Measurements from ENCODE around the gene MAD1L1.

The MAD1L1 gene

GRCh38 chr7:1946025-1946772 lies 286.5 kb downstream of the MAD1L1 start:
- DNase-seq = no peak

- no peak for DNase-seq
Observed at GRCh38 chr7:1945558-1945957, 287.2 kb downstream of the MAD1L1 start.

DNA sequence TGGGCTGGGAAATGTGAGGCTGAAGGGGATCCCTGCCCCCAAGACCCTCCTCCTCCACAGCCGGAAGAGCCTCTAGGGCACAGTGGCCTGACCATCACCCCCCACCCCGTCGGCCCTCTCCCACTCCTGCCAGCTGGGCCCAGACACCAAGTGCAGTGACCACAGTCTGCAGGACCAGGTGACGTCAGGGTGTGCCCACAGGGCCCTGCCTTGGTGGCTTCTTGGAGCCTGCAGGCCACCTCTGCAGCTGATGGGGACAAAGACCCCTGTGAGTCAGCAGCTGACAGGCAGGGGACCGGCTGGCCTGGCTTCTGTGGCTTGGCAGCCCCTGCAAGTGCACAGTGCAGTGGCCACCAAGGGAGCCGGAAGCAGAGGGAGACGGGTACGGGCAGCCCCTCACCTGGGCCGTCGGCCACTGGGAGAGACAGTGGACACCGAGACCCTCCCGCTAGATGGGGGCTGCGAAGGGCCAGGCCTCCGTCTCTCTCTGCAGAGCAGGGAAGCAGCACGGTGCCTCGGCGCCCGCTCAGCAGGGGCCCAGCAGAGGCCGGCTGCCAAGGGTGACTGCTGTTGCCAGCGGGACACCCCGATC lies 288.0 kb downstream of the MAD1L1 start:
- DNase-seq = no peak

DNA sequence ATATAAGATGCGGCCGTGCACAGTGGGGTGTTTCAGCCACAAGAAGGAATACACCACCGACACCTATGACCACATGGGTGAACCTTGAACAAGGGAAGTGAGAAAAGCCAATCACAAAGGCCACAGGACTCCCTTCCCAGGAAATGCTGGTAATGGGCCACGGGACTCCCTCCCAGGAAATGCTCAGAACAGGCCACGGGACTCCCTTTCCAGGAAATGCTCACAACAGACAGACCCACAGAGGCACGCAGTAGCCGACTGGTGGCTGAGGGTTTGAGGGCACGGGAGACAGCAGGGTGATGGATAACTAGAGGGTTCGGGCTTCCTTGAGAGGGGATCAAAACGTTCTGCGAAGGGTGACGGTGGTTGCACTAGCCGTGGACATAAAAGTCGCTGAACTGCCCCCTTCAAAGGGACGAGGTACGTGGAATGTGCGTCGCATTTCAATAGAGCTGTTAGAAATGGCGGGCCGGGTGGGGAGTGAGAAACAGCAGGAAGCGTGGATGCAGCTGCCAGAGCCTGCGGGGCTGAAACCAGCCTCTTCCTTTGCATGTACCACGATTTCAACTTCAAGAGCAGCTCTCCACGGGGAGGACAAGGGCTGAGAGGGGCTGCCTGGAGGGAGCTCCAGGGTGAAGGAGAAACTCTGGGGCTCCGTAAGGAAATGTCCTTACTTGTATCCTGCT lies 288.7 kb downstream of the MAD1L1 start:
- peak in 1 of 6 experiments; percentile 24 for DNase-seq

DNA sequence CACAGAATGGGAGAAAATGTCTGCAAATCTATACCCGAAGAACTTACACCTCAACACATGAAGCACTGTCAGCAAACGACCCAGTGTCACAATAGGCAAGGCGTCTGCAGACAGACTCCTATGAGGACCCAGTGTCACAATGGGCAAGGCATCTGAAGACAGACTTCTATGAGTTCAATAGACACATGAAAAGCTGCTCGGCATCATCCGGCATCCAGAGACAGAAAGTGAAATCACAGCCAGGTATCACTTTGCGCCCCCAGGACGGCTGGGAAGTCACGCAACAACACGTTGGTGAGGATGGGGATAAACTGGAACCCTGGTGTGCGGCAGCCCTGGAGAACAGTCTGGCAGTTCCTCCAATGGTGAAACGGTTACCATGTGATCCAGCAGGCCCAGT lies 289.4 kb downstream of the MAD1L1 start:
- DNase-seq = peak in 4 of 6 experiments; percentile 30 to 58 (median 53)

- DNase-seq = no peak
Observed at GRCh38 chr7:1942941-1943289, 289.8 kb downstream of the MAD1L1 start.

GRCh38 chr7:1942243-1942940 lies 290.4 kb downstream of the MAD1L1 start:
- DNase-seq = no peak

GRCh38 chr7:1941464-1942242 lies 291.1 kb downstream of the MAD1L1 start:
- DNase-seq = peak in 1 of 6 experiments; percentile 20

DNA sequence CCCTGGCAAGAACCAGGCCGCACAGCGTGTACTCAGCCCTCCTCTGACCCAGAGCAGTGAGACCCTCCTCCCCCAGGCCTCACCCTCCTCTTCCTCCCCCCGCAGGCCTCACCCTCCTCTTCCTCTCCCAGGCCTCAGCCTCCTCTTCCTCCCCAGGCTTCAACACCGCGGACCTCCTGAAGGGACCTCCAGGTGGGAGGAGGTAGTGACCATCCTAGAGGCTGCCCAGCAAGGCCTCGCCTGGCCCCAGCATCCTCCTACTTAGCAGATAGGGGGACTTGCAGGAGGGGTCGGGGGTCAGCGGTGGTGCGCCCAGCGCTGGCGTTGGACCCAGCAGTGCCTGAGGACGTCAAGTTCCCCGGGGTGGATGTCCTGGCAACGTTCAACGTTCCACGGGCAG lies 291.9 kb downstream of the MAD1L1 start:
- peak in 1 of 6 experiments; percentile 67 for DNase-seq

DNA sequence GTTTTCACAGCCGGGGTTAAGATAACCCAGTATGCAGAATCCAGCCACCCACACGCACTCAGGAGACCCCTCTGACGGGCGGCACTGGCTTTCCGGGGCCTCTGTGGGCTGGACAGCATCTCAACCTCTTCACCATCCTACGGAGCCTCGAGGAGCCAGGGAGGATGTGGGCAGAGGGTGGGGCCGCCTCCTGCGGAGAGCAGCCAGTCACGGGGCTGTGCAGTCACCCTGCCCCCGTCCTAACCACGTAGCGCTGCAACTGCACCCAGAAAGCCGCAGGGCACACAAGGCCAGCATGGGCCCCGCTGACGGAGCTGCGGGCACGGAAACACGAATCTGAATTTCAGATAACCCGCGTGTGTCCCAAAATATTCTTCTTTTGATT lies 292.4 kb downstream of the MAD1L1 start:
- peak; percentile 82 to 97 (median 91) for DNase-seq

DNA sequence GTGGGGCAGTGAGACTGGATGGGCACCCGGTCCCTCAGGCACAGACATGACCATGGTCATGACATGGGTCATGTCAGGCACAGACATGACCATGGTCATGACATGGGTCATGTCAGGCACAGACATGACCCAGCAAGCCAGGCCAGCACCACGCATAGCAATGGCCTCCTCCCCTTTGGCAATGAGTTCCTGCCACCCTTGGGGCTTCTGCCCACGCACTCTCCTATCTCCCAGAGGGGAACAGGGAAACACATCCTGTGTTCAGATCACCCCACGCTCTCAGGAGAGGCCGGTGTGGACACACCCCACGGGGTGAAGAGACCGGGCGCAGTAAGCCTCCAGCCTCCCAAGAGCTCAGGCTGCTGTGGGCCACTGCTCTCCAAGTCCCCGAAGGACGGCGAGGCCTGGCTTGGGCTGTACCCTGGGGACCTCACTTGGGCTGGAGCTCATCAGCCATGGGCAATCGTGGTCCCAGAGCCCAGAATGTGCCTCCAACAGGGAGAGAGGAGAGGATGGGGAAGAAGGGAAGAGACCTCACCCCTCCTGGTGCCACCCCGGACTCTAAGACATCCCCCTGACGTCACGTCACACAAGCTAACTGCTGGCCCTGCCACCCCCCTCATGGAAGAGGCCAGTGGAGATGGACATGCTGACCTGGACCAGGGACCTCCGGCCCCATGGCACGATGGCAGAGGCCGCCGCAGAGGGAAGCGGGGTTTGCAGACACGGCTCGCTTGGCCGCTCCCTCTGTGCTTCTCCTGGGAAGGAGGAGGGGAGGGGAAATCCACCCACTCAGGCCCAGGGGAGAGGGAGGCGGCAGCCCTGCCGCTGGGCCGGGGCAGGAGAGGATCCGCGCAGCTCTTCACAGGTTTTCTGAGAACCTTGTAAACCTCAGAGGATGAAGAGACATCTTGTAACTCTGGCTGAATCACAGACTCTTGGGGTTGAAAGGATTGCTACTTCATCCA lies 293.0 kb downstream of the MAD1L1 start:
- DNase-seq = peak; percentile 38 to 79 (median 54)

DNA sequence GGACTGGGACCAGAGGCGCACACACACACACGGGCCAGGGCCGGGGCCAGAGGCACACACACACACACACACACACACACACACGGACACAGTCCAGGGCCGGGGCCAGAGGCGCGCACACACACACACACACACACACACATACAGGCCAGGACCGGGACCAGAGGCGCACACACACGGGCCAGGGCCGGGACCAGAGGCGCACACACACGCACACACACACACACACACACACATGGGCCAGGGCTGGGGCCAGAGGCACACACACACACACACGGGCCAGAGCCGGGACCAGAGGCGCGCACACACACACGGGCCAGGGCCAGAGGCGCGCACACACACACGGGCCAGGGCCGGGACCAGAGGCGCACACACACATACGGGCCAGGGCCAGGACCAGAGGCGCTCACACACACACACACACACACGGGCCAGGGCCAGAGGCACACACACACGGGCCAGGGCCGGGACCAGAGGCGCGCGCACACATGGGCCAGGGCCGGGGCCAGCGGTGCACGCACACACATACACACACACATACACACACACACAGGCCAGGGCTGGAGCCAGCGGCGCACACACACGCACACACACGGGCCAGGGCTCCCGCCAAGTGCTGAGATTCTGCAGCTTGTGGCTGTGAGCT lies 293.8 kb downstream of the MAD1L1 start:
- DNase-seq = peak in 4 of 6 experiments; percentile 22 to 71 (median 53)

GRCh38 chr7:1937252-1937605 lies 295.5 kb downstream of the MAD1L1 start:
- DNase-seq = no peak

- DNase-seq = no peak
Observed at GRCh38 chr7:1936531-1937251, 296.1 kb downstream of the MAD1L1 start.

GRCh38 chr7:1936006-1936310 lies 296.8 kb downstream of the MAD1L1 start:
- DNase-seq = no peak

DNA sequence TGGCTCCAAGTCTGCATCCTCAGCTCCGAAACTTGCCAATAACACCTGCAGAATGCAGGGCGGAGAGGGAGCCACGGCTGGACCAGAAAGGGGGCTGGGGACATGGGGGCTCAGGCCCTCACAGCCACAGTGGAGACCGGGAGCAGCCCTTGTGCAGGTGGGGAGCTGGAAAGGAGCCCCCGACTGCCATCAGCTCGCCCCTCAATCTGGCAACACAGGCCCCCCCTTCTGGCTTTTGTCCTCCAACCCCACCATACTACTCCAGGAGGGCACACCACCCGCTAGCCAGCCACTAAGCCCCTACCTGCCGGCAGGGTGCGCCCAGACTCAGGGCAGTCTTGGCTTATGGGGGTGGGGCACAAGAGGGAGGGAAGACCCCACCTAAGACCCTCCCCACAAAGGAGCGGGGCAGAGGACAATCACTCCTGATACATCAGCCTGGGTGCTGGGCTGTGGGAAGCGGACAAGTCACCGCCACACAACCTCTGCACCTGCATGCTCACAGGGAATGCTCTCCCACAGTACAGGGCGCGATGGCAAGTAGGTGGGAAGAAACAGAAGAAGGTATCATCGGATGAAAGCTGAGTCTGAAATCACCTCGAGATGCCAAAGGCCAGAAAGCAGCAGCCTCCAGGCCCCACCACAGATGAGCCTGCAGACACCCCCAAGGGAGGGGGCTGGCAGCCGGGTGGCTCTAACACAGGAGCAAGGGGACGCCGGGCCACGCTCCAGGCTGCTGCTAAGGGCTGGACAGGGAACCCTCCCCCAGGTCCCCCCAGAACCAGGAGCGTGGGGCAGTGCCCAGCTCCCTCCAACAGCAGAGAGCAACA lies 297.4 kb downstream of the MAD1L1 start:
- no peak for DNase-seq

GRCh38 chr7:1934756-1935155 lies 298.0 kb downstream of the MAD1L1 start:
- DNase-seq = no peak

GRCh38 chr7:1934017-1934416 lies 298.7 kb downstream of the MAD1L1 start:
- DNase-seq = no peak

DNA sequence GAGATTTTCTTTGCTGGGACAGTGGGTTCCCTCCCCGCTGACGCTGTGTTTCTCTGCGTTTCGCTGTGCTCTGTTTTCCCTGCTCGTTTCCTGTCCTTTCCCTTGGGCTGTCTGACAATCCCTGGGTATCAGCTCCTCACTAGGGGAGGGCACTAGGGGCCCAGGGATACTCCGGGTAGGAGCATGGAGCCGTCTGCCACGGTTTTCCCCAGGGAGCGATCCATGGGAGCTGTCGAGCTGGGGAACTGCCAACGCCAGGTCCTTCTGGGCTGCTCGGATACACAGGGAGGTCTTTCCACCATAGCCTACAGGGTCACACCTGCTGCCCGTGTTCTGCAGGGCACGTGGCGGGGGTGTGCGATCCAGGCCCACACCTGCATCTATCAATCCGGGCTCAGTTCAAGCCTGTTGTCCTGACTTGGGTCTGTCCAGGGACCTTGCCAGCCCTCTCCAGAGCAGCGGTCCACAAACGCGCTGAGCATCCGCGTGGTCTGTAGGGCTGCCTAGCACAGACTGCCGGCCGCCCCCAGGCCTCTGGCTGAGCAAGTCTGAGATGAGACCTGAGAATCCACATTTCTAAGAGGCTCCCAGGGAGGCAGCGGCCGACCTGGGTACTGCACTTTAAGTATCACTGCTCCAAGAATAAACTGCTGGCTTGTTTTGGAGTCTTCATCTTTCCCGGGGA lies 299.5 kb downstream of the MAD1L1 start:
- no peak for DNase-seq
